ENCODE data around the gene CNNM3.

DNA sequence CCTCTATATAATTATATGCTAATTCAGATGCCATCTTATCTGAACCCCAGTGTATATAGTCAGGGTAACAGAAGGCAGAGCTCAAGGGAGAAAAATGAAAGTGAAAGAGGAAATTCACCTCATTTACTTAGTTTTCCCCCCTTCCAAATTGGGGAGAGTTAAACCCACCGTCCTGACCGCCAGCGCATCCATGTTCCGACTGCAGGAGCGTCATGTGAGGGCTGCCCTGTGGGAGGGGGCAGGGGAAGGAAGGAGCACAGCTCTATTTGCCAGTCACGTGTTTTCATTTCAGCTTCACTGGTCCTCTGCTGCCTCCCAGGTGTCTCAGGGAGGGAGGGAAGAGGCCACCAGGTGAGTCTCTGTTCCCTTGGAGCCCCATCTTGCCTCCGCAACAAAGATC is 42.1 kb upstream of the CNNM3 start:
- TF ChIP-seq, protein P1, sequence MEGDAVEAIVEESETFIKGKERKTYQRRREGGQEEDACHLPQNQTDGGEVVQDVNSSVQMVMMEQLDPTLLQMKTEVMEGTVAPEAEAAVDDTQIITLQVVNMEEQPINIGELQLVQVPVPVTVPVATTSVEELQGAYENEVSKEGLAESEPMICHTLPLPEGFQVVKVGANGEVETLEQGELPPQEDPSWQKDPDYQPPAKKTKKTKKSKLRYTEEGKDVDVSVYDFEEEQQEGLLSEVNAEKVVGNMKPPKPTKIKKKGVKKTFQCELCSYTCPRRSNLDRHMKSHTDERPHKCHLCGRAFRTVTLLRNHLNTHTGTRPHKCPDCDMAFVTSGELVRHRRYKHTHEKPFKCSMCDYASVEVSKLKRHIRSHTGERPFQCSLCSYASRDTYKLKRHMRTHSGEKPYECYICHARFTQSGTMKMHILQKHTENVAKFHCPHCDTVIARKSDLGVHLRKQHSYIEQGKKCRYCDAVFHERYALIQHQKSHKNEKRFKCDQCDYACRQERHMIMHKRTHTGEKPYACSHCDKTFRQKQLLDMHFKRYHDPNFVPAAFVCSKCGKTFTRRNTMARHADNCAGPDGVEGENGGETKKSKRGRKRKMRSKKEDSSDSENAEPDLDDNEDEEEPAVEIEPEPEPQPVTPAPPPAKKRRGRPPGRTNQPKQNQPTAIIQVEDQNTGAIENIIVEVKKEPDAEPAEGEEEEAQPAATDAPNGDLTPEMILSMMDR (IDR thresholded peaks at IDR 0.05), result no peak
- TF ChIP-seq POLR2A (IDR thresholded peaks at IDR 0.05) (no peak), EP300 (IDR thresholded peaks at IDR 0.05) (no peak)
